NCI-H1048 (cell line): ENCODE data around the gene PDPK1.
A peak's percentile ranks its signal among the peaks of the same experiment; 100 is the strongest.

Experiments
- DNase-seq: peaks from one replicate; lab custom pipeline; 2025; lab: John Stamatoyannopoulos, UW

PDPK1 gene

DNA sequence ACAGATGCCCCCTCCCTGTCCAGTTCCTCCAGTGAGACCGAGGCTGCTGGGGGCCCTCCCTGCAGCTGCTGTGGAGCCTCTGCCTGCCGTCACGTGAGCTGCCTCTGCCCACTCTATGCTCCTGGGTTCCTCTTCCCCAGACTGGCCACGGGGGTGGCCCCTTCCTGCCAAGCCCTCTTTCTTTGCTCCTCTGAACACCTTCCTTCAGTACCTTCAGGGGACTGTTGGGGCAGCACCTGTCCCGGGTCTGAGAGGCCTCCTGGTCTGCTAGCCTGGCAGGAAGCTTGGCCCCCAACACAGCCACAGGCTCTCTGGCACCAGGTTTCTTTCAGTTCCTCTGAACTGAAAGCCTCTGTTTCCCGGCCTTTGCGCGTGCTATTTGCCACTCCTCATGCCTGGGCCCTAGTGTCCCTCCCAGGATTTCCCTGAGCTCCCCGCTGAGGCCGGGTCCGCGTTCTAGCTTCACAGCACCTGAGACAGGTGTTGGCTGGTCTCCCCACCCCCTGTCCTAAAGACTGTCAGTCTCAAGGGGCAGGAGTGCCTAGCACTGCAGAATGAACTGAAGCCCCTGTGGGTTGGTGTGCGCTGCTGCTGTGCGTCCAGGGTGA, 30.7 kb upstream of the PDPK1 start:
- no peak for DNase-seq

DNA sequence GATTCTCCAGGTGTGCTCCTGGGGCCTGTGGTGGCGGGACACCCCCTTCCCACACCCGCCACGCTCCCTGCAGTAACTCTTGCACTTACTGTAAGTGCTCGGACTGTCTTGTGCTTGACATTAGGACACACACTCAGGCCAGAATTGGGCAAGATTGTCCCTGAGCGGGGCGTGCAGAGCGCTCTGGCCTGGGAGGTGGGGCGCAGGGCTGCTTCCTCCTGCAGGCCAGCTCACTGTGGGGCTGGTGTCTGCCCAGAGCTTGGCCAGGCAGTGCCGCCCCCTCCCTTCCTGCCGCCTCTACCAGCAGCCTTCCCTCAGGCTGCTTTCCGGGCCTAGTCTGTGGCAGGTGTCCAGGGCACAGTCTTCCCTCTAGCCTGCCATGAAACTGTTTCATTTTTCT, 30.2 kb upstream of the PDPK1 start:
- DNase-seq, result no peak

DNA sequence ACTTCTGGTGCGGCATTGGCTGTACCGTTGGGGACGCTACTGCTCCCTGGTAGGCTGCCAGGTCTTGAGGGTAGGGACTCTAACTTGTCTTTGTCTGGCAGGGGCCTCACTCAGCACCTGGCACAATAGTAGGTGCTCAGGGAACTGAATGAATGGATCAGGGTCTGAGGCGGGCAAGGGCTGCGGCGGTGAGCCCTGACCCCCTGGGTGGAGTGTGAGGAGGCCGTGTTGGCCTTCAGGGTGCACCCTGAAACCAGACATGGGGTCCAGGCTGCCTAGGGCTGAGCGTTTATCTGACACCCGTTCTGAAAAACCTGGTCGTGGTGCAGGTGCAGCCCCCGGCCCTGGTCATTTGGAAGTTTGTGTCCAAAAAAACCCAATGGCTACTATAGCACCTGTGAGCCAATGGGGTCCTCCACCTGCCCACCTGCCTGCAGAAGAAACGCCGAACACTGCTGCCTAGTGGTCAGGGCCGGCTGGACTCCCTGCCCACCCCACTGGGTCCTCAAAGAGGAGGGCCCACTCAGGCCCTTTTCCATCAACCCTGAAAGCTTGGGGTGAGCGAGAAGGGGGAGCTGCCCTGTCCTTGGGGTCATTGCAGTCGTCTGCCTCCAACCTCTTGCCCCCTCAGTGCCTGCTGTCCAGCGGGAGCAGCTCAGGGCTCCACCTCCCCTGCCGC, 29.0 kb upstream of the PDPK1 start:
- no peak for DNase-seq

DNA sequence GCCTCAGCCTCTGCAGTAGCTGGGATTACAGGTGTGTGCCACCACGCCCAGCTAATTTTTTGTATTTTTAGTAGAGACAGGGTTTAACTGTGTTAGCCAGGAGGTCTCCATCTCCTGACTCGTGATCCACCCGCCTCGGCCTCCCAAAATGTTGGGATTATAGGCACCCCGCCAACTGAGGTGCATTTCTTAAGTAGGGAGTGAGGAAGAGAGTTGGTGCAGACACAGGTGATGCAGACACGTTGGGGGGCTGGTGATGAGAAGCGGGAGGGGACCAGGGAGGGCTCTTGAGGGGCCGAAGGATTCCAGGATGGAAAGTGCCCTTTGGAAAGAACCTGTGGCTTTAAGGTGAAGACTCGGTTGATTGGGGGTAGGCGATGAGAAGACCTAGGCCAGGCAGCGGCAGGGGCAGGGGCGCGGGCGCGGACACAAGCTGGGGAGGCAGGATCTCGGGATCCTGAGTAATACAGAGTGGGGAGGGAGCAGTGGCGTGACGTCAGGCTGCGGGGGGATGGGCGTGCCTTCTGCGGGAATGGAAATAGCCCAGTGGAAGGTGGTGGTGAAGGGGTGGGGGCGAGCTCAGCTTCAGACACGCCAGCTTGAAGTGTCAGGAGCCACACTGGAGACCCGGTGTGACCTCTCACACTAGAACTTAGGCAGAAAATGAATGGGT, 26.6 kb upstream of the PDPK1 start:
- no peak for DNase-seq

DNA sequence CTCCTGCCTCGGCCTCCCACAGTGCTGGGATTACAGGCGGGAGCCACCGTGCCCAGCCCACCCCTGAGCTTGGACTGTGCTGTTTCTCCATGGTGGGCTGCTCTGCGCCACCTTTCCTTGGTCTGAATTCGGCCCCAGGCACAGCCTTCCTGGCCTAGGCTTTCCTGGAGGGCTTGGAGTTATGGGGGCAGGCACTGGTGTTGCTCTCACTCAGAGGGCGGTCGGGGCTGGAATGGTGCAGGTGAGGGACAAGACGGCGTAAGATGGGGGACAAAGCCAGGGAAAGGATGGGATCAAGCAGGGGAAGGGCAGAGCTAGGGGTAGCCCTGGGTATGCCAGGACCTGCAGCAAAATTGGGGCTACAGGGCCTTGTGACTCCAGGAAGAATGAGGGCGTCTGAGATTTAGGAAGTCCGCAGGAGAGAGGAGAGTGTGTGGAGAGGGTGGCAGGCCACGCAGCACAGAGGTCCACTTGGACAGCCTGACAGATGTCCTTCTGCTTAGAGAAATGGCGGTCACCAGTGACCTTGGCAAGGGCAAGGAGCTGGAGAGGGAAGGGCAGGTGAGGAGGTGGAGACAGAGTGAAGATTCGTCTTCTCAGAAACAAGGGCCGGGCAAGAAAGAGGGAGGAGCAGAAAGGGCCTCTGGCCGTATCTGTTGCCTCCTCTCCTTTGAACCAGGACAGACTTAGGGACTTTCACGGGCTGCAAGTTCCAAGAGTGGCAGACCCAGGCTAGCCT, 25.7 kb upstream of the PDPK1 start:
- DNase-seq, result no peak

DNA sequence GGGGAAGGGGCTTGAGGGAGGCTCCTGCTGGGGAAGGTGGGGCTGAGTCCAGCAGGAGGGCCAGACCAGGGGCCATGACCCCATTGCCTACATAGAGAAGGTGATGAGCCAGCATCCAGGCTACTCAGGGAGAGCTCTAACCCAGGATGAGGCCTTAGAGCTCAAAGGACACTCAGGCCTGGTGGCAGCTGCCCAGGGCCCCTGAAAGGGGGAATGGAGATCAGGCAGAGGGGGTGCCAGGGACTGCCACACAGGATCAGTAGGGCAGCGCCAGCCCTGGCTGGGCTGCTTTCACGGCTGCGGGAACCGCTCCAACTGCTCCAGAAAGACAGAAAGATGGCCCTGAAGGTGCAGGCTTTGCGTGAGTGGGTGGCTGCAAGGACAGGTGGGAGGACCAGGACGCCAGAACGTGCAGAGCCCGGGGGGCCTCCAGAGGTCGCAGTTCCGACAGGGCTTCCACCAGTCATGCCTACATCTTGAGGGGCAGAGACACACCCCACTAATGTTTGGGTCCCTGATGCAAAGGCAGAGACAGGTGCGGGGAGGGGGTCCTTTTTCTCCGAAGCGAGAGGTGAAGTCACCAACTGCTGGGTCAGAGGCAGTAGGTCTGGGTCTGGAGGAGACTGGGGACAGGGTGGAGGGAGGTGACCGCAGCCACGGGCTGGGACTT, 25.0 kb upstream of the PDPK1 start:
- no peak for DNase-seq

DNA sequence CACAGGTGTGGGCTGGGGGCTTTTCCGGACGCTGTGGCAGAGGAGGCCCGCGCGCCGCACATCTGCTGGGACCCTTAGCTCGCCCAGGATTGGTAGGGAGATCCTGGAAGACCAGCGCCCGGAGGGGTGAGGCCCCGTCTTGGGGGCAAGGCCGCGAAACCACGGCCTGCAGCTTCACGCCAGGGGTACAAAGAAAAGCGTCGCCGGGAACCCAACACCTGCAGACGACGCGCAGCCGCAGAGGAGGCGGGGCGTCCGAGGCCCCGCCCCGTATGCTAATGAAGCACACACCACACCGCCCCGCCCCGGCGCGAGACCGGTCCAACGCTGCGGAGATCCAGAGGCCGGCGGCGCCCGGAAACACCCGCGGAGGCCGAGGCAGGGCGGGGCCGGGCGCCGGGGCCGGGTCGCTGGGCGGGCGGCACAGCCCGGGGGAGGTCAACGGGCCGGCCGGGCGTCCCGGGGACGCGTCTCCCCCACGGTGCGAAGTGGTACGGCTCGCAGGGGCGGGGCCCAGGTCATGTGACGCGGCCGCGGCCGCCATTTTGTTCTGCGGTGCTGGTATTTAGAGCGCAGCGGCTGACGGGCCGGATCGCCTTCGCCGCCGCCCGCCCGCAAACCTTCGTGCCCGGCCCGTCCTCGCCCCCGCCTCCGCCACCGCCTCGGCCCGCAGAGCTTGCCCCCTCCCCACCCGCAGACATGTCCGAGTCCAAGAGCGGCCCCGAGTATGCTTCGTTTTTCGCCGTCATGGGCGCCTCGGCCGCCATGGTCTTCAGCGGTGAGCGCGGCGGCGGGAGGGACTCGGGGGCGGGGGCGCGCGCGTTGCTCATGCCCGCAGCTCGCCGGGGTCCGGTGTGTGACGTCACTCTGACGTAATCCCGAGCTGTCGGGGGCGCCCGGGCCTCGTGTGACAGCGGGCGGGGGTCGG, 24.2 kb upstream of the PDPK1 start, which contains the start of gene ATP6V0C:
Gene ATP6V0C, plus strand, starts transcription at position 548 of the 928 bp plus-strand sequence. Its CDS starts 152 bp downstream, at position 700.
- peak; percentile 44 for DNase-seq

DNA sequence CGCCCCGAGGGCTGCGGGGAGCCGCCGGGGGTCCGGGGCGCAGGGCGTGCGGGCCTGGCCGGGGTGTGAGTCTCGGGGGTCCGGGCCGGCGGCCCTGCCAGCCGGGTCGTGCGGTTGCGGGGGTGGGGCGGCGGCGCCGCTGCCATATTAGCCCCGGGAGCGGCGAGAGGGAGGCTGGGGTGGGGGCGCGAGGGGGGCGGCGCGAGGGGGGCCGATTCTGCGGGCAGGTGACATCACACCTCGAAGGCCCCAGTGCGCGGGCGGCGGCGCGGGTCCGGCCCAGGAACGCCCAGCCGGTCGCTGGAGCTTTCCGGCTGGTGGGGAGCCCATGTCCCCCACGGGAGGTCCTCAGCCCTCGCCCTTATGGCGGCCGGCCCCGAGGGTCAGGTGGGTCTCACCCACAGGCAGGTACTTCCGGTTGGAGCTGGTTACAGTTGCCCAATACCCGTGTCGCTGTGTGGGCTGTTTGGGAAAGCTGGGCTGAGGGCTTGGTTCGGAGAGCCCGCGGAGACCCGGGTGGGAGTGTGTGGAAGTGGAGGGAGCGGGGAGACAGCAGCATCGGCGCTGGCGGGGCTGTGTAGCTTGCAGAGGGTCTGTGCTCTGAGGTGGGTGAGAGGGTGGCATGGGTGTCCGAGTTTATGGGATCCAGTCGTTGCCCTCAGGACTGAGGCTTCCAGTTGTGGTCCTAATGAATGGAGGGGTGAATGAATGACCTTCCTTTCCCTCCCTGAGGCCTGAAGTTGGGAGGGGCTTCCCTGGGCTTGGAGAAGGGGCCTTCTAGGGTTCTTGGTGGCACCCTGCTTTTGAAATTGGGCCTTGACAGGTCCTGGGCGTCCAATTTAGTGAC, 23.3 kb upstream of the PDPK1 start:
- no peak for DNase-seq

DNA sequence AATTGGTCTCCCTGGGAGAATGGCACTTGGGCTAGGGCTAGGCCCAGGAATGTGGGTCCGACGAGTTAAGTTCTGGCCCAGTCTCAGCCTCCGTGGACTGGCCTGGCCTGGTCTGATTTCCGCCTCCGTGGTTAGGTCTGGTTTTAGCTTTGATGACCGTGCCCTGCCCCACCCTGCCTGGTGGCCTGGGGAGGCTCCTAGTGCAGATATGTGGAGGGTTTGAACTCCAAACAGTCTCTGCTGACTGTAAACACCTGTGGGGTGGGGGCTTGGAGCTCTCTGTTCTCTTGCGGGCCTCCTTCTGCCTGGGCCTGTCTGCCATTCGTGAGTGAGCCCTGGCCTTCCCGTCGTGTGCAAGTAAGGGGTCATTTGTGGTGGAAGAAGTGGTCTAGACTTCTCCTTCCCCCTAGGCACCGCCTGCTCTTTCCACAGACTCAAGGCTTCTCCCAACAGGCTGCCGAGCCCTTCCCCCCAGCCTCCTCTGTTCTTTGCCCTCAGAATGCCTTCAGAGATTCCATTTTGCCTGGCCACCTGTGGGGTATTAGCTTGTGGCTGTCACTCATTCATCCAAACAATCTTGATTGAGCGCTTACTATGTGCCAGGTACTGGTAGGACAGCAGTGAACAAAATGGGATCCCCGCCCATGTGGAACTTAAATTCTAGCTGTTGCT, 22.5 kb upstream of the PDPK1 start:
- no peak for DNase-seq

DNA sequence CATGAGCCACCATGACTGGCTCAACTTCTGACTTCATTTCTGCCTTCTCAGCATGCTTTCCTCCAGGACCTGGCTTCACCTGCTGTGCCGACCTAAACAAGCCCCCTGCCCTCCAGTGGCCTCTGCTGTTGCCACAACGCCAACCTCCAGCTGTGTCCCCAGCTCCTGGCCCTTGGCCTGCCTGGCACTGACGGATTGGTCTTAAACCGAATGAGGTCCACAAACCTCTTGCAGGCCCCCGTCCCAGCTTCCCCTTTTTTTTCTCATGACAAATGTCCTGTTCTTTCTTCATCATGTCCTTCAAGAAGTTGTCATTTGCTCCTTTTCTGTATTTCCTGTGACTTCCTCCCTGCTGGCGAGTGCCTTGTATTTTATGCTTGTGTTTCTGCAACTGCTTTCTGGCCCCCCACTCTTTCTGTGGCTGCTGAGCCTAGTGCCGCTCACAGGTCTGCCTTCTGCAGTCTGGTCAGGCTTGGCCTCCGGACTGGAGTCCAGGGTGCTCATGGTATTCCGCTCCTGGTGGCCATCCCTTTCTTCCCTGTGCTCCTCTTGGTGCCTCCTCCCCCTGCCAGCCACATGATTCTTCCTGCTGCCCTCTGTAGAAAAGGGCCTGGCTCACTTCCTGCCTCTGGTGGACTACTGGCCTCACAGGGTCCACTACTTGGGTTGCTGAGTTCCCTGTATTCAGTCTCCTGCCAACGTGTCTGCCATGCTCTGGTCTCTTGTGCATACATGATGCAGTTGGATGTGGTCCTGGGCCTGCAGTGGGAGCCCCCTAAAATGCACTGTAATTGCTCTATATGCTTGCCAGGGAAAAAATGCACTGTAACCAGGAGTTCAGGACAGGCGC, 21.2 kb upstream of the PDPK1 start:
- DNase-seq, result no peak

DNA sequence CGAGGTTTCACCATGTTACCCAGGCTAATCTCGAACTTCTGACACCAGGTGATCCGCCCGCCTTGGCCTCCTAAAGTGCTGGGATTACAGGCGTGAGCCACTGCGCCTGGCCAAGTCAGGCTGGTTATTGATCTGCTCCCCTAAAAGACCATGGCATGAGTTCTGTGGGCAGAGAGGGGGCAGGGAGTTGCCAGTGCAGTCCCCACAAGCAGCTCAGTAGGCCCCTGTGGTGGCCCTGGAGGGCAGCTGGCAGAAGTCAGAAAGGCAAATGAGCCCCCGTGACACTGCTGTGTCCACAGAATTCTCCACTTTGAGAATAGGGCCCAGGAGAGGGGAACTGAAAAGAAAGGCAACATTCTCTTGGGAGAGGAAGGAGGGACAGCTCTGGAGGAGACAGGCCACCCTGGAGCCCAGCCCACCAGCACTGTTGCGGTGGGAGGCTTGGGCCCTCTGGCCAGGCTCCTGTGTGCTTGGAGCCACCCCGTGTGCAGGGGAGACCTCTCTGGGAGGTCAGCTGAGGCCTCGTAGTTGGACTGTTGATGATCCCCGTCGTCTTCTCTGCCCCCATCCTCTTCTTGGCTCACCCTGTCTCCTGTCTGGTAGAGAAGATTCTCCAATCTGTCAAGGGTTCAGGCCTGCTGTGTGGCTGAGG, 19.7 kb upstream of the PDPK1 start:
- no peak for DNase-seq

DNA sequence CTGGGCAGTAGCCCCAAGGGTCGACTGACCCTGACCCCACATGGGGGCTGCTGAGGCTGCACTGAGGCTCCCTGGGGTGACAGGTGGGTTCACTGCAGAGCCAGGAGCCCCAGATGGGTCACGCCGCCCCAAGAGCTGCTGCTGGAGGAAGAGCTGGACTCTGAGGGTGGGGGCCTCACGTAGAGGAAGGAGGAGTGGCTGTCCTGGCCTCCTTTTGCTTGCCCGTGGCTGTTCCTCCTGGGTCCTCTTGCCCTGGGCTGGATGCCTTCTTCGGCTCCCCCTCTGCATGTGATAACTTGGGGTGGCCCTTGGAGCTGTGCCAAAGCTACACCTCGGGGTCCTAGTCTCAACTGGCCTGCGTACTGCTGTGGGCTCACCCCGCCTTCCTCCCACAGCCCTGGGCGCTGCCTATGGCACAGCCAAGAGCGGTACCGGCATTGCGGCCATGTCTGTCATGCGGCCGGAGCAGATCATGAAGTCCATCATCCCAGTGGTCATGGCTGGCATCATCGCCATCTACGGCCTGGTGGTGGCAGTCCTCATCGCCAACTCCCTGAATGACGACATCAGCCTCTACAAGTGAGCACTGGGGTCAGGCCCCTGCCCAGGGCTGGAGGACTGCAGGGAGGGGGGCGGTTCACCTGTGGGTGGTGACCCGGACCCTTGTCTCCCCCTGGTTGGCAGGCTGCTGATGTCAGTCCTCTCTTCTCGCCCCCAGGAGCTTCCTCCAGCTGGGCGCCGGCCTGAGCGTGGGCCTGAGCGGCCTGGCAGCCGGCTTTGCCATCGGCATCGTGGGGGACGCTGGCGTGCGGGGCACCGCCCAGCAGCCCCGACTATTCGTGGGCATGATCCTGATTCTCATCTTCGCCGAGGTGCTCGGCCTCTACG, 18.8 kb upstream of the PDPK1 start:
- no peak for DNase-seq

DNA sequence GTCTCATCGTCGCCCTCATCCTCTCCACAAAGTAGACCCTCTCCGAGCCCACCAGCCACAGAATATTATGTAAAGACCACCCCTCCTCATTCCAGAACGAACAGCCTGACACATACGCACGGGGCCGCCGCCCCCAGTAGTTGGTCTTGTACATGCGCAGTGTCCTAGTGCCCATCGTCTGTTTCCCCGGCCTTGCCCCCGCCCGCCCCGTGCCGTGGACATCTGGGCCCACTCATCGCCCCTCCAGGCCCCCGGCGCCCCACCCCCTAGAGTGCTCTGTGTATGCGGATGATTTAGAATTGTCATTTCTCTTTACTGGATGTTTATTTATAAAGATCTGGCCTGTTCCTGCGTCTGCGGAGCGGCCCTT, 18.1 kb upstream of the PDPK1 start:
- DNase-seq, result no peak

DNA sequence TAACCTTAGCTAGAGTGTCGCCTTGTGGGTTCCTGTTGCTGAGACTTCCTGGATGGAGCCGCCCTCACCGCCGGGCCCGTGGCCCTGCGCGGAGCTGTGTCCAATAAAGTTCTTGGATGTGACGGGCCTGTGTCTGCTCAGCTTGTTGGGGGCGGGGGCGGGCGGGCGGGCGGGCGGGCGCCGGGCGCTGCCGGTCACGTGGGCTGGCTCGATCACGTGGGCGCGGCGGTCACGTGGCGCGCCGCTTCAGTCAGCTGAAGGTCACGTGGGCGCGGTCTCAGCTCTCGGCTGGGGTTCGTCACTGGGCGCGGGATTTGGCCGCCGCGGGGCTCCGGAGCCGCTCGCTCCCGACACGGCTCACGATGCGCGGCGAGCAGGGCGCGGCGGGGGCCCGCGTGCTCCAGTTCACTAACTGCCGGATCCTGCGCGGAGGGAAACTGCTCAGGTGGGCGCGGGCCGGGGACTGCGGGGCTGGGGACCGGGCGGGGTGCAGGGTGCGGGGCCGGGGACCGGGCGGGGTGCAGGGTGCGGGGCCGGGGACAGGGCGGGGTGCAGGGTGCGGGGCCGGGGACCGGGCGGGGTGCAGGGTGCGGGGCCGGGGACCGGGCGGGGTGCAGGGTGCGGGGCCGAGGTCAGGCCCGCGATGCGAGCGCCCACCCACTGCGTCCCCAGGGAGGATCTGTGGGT, 17.6 kb upstream of the PDPK1 start, which contains the start of gene AMDHD2:
Gene AMDHD2, plus strand, starts transcription at position 275 of the 687 bp plus-strand sequence. Its CDS starts 88 bp downstream, at position 363.
- DNase-seq, result peak; percentile 46

DNA sequence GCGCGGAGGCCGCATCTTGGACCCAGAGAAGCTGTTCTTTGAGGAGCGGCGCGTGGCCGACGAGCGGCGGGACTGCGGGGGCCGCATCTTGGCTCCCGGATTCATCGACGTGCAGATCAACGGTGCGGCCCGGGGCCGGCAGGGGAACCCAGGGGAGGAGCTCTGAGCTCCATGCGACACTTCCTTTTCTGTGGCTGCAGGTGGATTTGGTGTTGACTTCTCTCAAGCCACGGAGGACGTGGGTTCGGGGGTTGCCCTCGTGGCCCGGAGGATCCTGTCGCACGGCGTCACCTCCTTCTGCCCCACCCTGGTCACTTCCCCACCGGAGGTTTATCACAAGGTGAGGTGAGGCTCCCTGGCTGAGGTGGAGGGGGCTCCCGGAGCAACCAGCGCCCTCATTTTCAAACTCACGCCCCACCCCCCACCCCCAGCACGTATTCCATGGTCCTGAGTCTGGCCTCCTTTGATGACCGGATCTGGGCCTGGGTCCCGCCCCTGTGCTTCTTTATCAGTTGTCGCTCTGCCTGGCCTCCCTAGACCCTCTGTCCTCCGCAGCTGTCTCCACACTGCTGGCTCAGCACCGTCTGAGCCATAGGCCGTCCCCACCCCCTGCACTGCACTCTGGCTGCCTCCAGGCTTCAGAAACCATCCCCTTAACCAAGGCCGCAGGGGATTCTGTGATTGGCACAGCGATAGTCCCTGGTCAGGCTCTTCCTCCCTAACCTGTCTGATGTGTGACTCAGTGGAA, 16.9 kb upstream of the PDPK1 start:
- DNase-seq, result no peak
